HG03565 (cell line): ENCODE data around the gene EPB42.
"Not testable (repeated sequence)": the region's sequence is repeated elsewhere in the genome, so short reads cannot be mapped to it uniquely, and the experiment has no call there.

Experiments used
- ATAC-seq: cut with Tn5 transposase; IDR thresholded peaks from one replicate; pipeline ENCODE4 v1.9.1; 2021; ENCODE audit warnings: mild to moderate bottlenecking, moderate library complexity; ENCODE audit not compliant: unreplicated experiment

Gene EPB42

DNA sequence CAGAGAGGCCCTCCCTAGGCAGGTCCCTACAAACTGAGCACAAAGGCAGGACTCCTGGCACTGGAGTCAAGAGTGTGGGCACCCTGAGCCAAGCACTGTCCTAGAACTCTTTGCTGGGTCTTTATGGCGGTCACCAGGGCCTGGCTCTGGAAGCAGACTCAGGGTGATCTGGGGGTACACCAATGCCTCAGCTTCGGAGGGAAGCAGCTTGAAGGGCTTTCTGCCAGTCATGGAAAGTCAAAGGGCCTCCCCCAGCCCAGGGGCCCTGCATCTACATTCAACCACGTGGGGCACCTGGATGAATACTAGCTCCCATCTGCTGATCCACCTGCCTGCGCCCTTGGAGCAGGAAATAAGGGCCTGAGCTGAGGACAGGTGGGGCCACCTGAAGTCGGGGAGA lies 7.4 kb downstream of the EPB42 start:
- ATAC-seq = no peak

DNA sequence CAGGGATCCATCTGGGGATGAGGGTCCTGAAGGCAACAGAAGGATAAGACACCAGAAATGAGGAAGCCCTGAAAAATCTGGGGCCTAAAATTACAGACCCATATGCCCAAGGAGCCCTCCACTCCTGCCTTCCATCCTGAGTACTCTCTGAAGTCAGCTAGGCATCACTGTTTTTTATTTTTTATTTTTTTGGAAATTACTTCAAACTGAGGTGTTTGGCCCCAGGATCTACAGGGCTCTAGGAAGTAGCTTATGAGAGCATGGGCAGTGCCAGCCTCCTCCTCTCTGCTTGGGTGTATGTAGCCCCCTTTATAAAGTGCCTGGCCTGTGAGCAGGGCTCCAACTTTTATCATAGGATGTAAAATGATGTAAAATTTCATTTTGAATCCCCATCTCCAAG lies 7.9 kb downstream of the EPB42 start:
- no peak for ATAC-seq

DNA sequence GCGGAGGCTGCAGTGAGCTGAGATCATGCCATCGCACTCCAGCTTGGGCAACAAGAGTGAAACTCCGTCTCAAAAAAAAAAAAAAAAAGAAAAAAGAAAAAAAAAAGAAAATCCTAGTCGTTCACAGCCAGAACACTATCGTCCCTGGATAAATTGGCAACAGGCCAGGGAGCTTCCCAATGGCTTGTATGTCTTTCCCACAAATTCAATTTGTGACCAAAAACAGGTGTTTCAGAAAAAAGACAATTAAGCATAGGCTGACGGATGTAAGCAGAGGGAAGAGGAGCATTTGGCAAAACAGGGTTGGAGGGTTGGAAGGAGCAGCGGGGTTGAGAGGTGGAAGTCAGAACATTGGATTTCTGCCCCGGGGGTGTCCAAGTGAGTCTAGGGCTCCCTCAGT lies 8.5 kb downstream of the EPB42 start:
- no peak for ATAC-seq

DNA sequence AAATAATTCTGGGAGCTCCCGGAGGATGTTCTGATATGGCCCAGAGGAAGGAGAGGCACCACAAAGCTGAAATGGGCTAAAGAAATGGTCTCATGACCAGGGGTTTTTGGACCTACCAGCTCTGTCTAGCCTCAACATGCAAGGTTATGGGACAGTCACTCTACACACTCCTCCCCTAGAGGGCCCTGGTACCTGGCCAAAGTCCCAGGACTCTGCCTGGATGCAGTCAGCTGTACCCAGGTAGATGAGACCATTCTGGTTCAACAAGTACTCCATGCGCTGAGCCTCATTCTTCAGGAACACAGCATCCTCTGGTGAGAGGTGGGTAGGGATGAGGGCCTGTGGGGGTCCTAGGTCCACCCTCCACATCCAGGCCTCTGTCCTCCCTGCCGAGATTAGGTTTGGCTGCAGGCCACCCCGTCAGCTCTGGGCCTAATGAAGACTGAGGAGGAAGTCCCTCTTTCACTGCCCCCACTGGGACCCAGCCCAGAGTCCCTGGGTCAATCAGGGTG lies 9.5 kb downstream of the EPB42 start:
- no peak for ATAC-seq

DNA sequence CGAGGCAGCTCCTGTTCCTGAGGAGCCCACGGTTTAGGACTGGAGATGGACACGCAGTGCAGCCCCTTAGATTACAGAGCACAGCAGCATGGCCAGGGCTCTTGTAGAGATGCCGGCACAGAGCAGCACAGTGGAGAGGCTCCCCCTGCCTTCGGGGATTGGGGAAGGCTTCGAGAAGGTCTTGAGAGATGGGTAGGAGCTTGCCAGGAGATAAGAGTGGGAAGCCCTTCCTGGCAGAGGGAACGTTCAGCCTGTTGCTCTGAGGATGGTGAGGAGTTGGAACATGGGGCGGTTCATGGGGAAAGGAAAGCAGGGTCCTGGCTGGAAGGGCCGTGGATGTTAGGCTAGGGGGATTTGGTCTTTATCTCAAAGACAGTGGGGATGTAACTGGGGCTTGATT lies 10.0 kb downstream of the EPB42 start:
- no peak for ATAC-seq

DNA sequence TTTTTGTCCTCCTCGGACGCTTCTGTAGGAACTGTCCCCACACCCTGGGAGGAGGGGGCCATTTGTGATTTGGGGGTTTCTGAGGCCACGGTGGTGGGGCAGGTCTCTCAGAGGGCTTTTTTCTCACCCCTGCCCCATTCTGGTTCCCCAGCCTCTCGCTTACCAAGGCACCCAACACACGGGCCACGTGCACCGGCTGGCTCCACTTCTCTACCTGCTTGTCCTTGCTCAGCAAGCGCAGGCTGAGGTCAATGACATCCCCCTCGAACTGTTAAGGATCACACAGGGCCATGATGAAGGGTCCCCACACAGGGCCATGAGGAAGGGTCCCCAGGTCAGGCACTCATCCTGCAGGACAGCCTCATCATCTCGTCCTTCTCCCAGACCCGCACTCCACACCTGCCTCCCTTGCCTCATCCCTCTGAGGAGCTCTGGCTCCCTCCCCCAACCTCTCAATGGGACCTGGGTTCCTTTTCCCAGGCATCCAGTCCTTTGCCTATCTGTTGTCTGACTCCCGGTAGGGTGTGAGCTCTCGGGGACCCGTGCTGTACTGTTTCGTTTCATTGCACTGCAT lies 10.6 kb downstream of the EPB42 start:
- ATAC-seq = no peak

DNA sequence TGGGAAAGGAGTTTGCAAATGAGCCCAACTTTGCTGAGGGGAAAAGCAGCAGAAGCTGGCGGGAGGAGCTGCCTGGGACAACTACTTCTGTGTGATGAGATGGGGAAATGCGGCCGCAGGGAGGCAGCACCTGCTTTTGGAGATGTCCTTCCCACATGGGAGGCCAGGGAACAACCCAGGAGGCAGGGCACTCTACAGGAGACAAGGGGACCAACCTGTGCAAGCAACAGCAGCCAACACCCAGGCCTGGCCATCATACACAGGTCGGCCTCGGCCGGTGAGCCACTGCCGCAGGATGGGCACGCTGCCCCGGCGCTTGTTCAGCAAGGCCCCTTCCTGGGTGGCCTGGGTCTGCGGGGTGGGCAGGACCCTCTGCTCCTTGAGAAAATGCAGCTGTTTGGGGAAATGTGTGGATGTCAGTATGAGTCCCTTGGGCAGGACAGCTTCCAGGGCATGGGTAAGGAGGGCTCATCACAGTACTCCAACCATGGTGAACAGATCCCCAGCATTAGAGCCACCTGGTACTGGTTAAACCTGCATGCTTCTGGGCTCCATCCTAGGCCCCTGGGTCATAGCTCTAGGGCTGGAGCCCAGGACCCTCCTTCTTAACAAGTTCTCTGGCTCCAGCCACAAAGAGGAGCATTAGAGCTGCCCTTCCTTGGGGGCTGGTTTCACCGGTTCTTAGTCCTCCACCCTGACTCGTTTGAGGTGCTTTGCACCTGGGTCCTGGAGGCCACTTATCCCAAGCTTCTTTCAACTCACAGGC lies 11.6 kb downstream of the EPB42 start:
- no peak for ATAC-seq

DNA sequence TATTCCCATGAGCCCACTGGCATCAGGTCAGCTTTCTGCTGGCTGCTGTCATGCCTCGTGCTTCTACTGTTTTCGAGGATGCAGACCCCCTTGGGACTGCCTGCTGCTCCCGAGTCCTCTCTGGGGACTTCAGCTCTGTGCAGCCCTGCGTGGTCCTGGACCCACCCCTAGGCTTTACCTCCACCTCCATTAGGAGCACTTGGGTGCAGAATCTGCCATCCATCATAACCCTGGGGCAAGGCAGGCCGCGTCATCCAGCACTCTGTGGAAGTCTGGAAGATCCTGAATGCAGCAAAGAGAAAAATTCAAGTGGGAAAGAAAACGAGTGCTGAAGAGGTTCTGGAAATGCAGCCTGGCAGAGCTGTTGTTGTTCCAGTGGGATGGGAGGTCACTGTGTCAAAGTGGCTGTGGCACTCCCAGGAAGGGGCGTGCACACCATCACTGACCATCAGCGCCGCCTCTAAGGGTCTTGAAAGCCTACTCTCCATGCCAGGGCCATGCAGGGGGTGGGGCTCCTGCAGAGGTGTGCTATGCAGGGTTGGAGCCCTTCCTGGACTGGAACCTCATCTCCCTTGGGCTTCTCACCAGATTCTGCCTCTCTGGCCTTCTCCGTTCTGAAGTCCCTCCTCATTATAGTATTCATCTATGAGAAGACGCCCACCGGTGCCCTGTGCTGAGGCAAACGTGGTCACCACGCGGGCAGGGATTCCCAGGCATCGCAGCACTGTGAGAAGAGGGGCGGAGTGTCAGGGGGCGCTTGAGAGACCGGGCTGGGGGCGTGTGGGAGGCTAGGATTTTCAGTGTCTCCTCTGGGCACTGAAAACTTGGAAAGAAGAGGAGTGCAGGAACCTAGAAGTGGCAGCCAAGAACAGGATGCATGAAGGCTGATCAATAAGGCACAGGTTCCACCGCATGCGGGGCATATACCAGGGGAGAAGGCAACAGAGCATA lies 12.5 kb downstream of the EPB42 start:
- no peak for ATAC-seq

DNA sequence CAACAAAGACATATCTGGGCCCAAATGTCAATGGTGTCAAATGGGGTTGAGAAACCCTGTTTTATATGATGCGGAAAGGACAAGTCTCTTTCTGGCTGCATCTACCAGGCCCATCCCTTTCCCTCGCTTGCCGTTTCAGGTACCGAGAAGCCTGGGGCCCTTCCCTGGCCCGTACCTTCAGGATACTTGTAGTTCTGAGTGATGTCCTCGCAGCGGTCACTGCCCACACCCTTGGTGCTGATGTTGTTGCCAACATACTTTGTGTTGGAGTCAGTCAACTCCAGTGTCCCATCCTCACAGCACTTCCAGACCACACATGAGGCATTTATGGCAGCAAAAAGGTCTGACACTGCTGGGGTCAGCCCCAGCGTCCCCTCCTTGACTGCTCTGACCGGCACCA lies 13.8 kb downstream of the EPB42 start:
- ATAC-seq = no peak

DNA sequence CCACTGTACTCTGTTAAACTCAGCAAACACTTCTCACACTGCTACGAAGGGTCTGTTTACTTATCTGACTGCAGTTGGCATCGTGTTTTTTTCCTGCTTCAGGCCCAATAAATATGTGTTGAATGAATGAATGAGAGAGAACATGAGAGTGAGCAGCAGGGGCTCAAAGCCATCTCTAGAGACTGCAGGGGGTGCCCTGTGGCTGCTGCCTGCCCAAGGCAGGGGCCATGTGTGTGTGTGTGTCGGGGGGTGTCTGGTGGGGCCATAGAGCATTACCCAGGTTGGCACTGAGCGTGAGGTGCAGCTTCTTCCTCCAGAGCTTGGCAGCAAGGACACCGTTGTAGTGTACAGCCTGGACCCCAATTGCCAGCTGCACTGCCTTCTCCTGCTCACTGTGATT lies 14.8 kb downstream of the EPB42 start:
- ATAC-seq = no peak

DNA sequence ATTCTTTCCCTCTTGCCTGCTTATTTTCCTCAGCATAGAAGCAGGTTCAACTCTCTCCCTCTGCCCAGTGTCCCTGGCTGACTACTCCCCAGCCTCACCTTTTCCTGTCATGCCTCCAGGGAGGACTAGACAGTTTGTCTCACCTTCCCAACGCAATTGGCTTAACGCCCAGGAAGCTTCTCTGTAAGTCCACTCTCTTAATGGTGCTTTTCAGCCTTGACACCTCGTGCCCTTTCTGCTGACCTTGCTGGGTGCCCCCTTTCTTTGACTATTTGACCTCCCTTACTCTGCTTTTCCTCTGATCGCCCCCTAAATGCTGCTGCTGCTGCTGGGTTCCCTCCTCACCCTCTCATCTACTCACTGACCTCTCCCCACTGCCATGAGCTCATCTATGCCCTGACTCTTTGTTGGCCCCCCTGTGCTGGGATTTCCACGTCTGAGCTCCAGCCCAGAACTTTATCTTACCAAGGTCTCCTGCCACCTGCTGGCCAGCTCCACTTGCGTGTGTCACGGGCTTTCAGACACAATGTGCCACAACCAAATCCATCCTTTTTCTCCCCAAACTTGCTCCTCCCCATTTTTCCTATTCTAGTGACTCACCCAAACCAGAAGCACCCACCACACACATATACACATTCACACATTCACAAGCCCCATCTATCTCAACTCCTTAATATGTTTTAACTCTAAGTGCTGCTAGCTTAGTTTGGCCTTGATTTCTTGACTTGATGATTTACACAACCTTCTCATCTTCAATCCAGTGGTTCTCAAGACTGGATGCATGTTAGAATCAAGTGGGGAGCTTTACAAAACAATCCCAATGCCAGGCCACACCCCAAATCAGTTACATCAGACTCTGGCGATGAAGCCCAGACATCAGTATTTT lies 16.6 kb downstream of the EPB42 start:
- no peak for ATAC-seq

DNA sequence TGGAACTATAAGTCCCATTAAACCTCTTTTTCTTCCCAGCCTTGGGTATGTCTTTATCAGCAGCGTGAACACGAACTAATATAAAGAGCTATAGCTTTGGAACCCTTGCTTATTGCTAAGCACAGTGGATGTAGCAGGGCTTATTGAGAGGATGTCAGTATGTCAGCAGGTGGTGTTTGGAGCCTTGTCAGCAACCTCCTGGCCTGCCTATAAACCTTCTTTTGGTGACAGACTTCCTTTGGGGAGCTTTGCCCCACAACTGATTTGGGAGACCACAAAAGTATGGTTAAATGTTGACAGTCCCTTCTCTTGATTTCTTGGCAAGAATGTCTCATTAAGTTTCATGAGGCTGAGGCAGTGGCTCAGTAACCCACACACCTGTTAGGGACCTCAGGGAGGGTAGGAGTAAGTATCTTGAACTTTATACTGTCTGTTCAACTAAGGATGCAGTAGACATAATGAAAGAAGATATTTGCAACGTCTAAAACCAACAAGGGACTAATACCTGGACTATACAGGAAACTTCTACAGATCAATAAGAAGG lies 20.8 kb downstream of the EPB42 start:
- ATAC-seq = no peak

DNA sequence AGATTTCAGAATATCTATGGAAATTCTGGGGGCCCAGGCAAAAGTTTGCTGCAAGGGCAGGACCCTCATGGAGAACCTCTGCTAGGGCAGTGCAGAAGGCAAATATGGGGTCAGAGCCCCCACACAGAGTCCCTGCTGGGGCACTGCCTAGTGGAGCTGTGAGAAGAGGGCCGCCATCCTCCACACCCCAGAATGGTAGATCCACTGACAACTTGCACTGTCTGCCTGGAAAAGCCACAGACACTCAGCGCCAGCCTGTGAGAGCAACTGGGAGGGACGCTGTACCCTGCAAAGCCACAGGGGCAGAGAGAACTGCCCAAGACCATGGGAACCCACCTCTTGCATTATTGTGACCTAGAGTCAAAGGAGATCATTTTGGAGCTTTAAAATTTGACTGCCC lies 21.8 kb downstream of the EPB42 start:
- no peak for ATAC-seq

DNA sequence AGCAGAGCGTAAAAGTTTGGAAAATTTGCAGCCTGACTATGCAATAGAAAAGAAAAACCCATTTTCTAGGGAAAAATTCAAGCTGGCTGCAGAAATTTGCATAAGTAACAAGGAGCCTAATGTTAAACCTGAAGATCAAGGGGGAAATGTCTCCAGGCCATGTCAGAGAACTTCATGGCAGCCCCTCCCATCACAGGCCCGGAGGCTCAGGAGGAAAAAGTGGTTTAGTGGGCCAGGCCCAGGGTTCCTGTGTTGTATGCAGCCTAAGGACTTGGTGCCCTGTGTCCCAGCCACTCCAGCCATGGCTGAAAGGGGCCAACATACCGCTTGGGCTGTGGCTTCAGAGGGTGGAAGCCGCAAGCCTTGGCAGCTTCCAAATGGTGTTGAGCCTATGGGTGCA lies 22.3 kb downstream of the EPB42 start:
- ATAC-seq = not testable (repeated sequence)

DNA sequence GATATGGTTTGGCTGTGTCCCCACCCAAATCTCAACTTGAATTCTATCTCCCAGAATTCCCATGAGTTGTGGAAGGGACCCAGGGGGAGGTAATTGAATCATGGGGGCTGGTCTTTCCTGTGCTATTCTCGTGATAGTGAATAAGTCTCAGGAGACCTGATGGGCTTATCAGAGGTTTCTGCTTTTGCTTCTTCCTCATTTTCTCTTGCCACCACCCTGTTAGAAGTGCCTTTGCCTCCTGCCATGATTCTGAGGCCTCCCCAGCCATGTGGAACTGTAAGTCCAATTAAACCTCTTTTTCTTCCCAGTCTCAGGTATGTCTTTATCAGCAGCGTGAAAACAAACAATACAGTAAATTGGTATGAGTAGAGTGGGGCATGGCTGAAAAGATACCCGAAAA lies 23.0 kb downstream of the EPB42 start:
- not testable (repeated sequence) for ATAC-seq

DNA sequence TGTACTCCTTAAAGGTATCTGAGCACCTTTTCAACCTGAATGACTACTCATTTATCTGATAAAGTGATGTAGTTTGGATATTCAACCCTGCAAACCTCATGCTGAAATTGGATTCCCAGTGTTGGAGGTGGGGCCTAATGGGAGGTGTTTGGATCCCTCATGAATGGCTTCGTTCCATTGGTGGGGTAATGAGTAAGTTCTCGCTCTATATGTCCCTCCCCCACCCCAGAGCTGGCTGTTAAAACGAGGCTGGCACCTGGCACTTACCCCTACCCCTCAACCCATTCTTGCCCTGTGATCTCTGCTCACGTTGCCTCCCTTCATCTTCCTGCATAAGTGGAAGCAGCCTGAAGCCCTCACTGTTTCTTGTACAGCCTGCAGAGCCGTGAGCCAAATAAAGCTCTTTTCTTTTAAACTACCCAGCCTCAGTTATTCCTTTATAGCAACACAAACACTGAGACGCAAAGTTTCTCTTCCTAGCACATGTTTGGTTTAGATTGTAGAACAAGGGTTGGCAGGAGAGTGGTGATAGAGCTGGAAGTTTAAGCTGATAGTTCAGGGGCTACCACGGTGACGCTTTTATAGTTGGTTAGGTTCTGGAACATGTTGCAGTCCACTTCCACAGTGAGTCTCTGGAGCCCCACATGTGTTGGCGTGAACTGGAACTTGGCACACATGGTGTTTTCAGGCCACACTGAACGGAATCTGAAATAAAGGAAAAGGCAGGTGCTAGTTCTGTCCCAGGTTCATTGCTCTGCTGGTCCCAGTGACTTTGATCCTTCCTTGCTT lies 23.9 kb downstream of the EPB42 start:
- no peak for ATAC-seq

DNA sequence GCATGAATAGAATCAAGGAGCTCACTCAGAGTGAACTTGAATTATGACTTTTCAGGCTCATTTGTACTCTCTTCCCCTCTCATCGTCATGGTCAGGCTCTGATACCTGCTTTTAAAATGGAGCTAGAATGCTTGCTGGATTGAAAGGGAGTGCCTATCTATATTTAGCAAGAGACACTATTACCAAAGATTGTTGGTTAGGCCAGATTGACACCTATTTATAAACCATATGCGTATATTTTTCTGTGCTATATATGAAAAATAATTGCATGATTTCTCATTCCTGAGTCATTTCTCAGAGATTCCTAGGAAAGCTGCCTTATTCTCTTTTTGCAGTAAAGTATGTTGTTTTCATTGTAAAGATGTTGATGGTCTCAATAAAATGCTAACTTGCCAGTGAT lies 26.0 kb downstream of the EPB42 start:
- no peak for ATAC-seq

DNA sequence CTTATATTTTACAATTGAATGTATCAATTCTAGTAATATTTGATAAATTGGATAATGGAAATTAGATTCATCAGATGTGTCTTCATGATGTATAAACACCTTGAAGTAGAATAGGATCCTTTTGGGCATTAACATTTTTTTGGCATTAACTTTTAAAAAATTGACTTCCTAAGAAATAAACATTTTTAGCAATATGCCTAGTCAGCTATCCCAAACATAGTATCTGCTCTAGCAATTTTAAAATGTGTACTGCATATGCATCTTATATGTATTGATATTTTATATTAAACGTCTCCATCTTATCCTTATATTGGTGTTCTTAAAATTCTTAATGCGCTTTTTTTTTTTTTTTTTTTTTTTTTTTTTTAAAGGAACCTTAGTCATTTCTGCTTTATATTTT lies 27.1 kb downstream of the EPB42 start:
- ATAC-seq = no peak

DNA sequence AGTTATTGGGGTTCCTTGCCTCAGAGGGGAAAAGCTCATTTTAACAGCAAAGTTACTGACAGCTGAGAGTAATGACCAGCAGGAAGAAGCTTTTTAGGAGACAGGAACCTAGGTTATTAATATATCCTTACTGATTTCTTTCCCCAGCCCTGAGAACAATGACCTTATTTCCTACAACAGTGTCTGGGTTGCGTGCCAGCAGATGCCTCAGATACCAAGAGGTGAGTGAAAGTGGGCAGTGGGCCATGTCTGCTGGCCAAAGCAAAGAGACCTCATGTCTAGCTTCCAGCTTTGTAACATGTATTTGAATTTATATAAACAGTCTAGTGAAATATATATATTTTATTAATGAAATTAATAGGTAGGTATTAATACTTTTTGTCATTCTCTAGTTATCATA lies 30.6 kb downstream of the EPB42 start:
- no peak for ATAC-seq

DNA sequence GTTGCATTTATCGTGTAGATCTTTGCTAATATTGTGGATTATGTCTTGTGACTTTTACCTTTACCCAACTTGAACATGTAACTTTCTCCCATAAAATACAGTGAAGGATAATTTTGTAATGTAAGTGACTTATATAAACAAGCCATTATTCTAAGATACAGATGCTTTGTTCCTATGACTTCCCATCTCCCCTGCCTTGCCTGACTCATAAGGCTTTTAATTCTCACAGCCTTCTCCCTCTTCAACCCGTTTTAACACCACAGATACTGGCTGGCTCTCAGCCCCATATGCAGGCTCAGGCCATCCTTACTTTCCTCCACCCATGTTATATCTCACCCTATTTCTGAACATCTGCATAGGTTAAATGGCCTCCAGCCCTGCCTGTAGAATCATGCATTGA lies 31.5 kb downstream of the EPB42 start:
- ATAC-seq = no peak
